Measurements from ENCODE around the gene OCA2. TPM values are rescaled to one million over a fixed set of nuclear protein-coding genes. Genes with fewer than 3 reads are reported as not detected.

The OCA2 gene
- total and polyA plus RNA-seq, 2 of the 4 experiments (the other 2 are of a cell fraction): under 0.01 to 0.03 TPM

- no peak overlapping the region for H2BK5ac ChIP-seq (ENCODE audit: low read depth, low read length, poor library complexity, severe bottlenecking)
- no peak overlapping the region for H2BK20ac ChIP-seq (ENCODE audit: low read depth, low read length)
- H4K91ac ChIP-seq (ENCODE audit: insufficient read depth, low read depth, low read length): no peak overlapping the region
- no peak overlapping the region for H3K23ac ChIP-seq (ENCODE audit: low read depth, low read length)
- no peak overlapping the region for H4K5ac ChIP-seq (ENCODE audit: low read depth, low read length)
- H2BK120ac ChIP-seq (ENCODE audit: low read depth, low read length): no peak overlapping the region
- H3K4me2 ChIP-seq (ENCODE audit: low read depth, low read length): no peak overlapping the region
- no TSS peak for BruUV-seq (replicated peaks)
- H3K4me1 ChIP-seq (ENCODE audit: control insufficient read depth, insufficient read depth, low read length): peaks cover 2% of the 10 kb centered on the region; the same call in 1 of the 2 replicates
- no peak overlapping the region for H3K27ac ChIP-seq (ENCODE audit: insufficient read depth, low read length)
- no peak for DNase-seq
- ChIA-PET CTCF (no interaction called here), POLR2A (ENCODE audit: unreplicated experiment) (no interaction called here)
- no peaks in the 10 kb centered on the region for H3K9me3 ChIP-seq (ENCODE audit: control insufficient read depth, insufficient read depth, low read length)
- H3K4ac ChIP-seq (ENCODE audit: low read depth, low read length): no peak overlapping the region
- H3K27me3 ChIP-seq (ENCODE audit: control insufficient read depth, insufficient read depth, low read length): no peaks in the 10 kb centered on the region
- H2AK5ac ChIP-seq (ENCODE audit: low read depth, low read length): no peak overlapping the region
- no peak overlapping the region for H3K9ac ChIP-seq (ENCODE audit: low read depth, low read length)
- no peak overlapping the region for H4K8ac ChIP-seq (ENCODE audit: low read depth in 2 of 2, low read length in 2 of 2)
- no peak for ATAC-seq (ENCODE audit: low read depth)
- H3K79me1 ChIP-seq (ENCODE audit: low read depth in 1 of 2, low read length in 2 of 2): no peaks in the 10 kb centered on the region; a peak in 1 of 4 replicates
- intact Hi-C loops (cut with micrococcal nuclease): no loop called here
- H3K9me1 ChIP-seq (ENCODE audit: insufficient read depth, low read length): no peaks in the 10 kb centered on the region
- no peak overlapping the region for H2AK9ac ChIP-seq (replicated peaks; ENCODE audit: low read depth, low read length, poor library complexity)
- no CpG with 5 or more reads among the region's 4 CpGs for WGBS, 2 experiments (ENCODE audit: extremely low coverage in 2 of 2, insufficient read length in 1 of 2)
- in situ Hi-C loops (cut with MboI; ENCODE audit: low sequenced_read_pairs): loop anchor here (25.0 kb wide), 1 partner anchor 1233 kb away; no protein-coding TSS in a partner anchor
- no peak overlapping the region for H3K4me3 ChIP-seq (ENCODE audit: insufficient read depth, low read depth, low read length)
- no peak overlapping the region for H3K56ac ChIP-seq (ENCODE audit: extremely low read depth, insufficient read depth, low read length)
- H4K20me1 ChIP-seq (ENCODE audit: insufficient read depth, low read length): peaks cover 3% of the 10 kb centered on the region; the same call in 1 of the 2 replicates
- dilution Hi-C loops (cut with HindIII; ENCODE audit: low sequenced_read_pairs, unreplicated experiment): no loop called here
- no peak overlapping the region for H2AFZ ChIP-seq (replicated peaks; ENCODE audit: low read length, poor library complexity)
- TF ChIP-seq MAZ (IDR thresholded peaks at IDR 0.05; ENCODE audit: borderline replicate concordance, low read depth, low read length): no peak
- no peak for TF ChIP-seq RCOR1 (IDR thresholded peaks at IDR 0.05; ENCODE audit: insufficient replicate concordance, low read length)
- no peak for TF ChIP-seq USF2 (IDR thresholded peaks at IDR 0.05; ENCODE audit: low read depth, low read length)
- TF ChIP-seq RAD21 (IDR thresholded peaks at IDR 0.05; ENCODE audit: low read length): no peak
- TF ChIP-seq SMC3 (IDR thresholded peaks at IDR 0.05; ENCODE audit: low read depth, low read length): no peak
- no peak for TF ChIP-seq CEBPB (IDR thresholded peaks at IDR 0.05; ENCODE audit: low read depth, low read length)
- TF ChIP-seq MAFK (IDR thresholded peaks at IDR 0.05; ENCODE audit: low read depth, low read length): no peak
- TF ChIP-seq CHD1 (IDR thresholded peaks at IDR 0.05; ENCODE audit: low read depth, low read length): no peak
- TF ChIP-seq BHLHE40 (IDR thresholded peaks at IDR 0.05; ENCODE audit: low read depth, low read length): no peak
- TF ChIP-seq MXI1 (IDR thresholded peaks at IDR 0.05; ENCODE audit: borderline replicate concordance, low read depth, low read length): no peak
- TF ChIP-seq ELK1 (IDR thresholded peaks at IDR 0.05; ENCODE audit: borderline replicate concordance, low read depth, low read length): no peak
- no peak for TF ChIP-seq NFE2L2 (IDR thresholded peaks at IDR 0.05; ENCODE audit: low read depth, low read length)
- TF ChIP-seq RFX5 (IDR thresholded peaks at IDR 0.05; ENCODE audit: low read depth, low read length): no peak
- no peak overlapping the region for H2BK15ac ChIP-seq (ENCODE audit: low read depth, low read length)
- no peak overlapping the region for H3K18ac ChIP-seq (ENCODE audit: low read depth, low read length)
- H3K36me3 ChIP-seq (ENCODE audit: control insufficient read depth, insufficient read depth, low read length): peaks cover 41% of the 10 kb centered on the region
- H3K14ac ChIP-seq (replicated peaks; ENCODE audit: low read depth, low read length): no peak overlapping the region
Measured at GRCh38 chr15:28120359-28120640, 21.2 kb upstream of the OCA2 start.

Measured in IMR-90 (cell line).